K562 (cell line): Measurements from ENCODE around the gene BICC1. TPM values are rescaled to one million over a fixed set of nuclear protein-coding genes. Genes with fewer than 3 reads are reported as not detected.

Experiments
- ATAC-seq: fragments of 200-7000 bp; cut with Tn5 transposase; 3 replicates; pipeline ENCODE4 v1.9.1; 2020; ENCODE audit warnings: moderate library complexity
- BruUV-seq: library from RNA; stranded (reverse); fragments of 400-500 nt; replicated peaks from 2 replicates; lab custom pipeline; 2021; lab: Mats Ljungman, UMichigan
- CTCF ChIA-PET: fragments of 300-600 bp; formaldehyde crosslinking; extraction: SDS; loops from one replicate; lab custom pipeline; 2021; ENCODE audit warnings: low intra/inter-chr PET ratio; lab: Yijun Ruan, JAX
- POLR2A ChIA-PET: fragments of 300-600, 350-650 bp; sonication (Branson Sonifier 250); formaldehyde crosslinking; extraction: SDS; loops from one replicate; lab custom pipeline; 2021; ENCODE audit warnings: antibody characterized with exemption, inconsistent platforms; lab: Yijun Ruan, JAX
- DNase-seq, 4 experiments: peaks; one replicate each; pipeline versions ENCODE4 v3.0.0 to v3.0.0-alpha.2; 2011 to 2018; ENCODE audit warnings: low spot score in 3 of 4, mixed read lengths in 3 of 4; ENCODE audit errors: extremely low read depth in 1 of 4
- FAIRE-seq: peaks from 2 replicates; lab custom pipeline; 2011; peaks lifted over from hg19 to GRCh38; lab: Jason Lieb, UNC
- H2AFZ ChIP-seq: 2 replicates; pipeline ENCODE4 v1.6.0; 2011; ENCODE audit warnings: low read depth, low read length, control low read depth, inconsistent platforms
- H3K27ac ChIP-seq: fragments of 200-600 bp; 3 replicates; pipeline ENCODE4 v1.8.0; 2011; ENCODE audit warnings: low read depth, mild to moderate bottlenecking, control low read depth, inconsistent platforms, low read length, moderate library complexity, mixed read lengths; ENCODE audit errors: extremely low read depth
- H3K27me3 ChIP-seq, 2 experiments: fragments of 300-600 bp in 1 of 2; 2 replicates in 1 of 2; 3 replicates in 1 of 2; pipeline versions ENCODE4 v1.6.0 to v1.8.0; 2011; ENCODE audit warnings: inconsistent platforms in 2 of 2, low read length in 2 of 2, mild to moderate bottlenecking in 1 of 2, mixed read lengths in 1 of 2, moderate library complexity in 1 of 2; ENCODE audit not compliant: control insufficient read depth in 2 of 2, insufficient read depth in 2 of 2
- H3K36me3 ChIP-seq: fragments of 300-600 bp; 3 replicates; pipeline ENCODE4 v1.8.0; 2011; ENCODE audit warnings: mild to moderate bottlenecking, low read length, inconsistent platforms; ENCODE audit not compliant: control insufficient read depth, insufficient read depth
- H3K4me1 ChIP-seq, 2 experiments: fragments of 200-600 bp in 1 of 2; replicated peaks in 1 of 2; 2 replicates in 1 of 2; 3 replicates in 1 of 2; pipeline versions ENCODE4 v1.5.1 to v1.8.0; 2011; ENCODE audit warnings: inconsistent platforms in 2 of 2, low read length in 2 of 2, mild to moderate bottlenecking in 1 of 2, mixed read lengths in 1 of 2, moderate library complexity in 1 of 2; ENCODE audit not compliant: control insufficient read depth in 2 of 2, insufficient read depth in 2 of 2
- H3K4me2 ChIP-seq: 2 replicates; pipeline ENCODE4 v1.6.1; 2011; ENCODE audit warnings: low read length, control low read depth, inconsistent platforms, mixed read lengths; ENCODE audit not compliant: insufficient read depth
- H3K4me3 ChIP-seq: fragments of 200-600 bp; sonication (generic), shearing (Covaris generic); 2 replicates; pipeline ENCODE4 v1.5.1; 2016; ENCODE audit warnings: control low read depth, inconsistent platforms
- H3K79me2 ChIP-seq: fragments of 200-600 bp; 3 replicates; pipeline ENCODE4 v1.8.0; 2011; ENCODE audit warnings: low read length, inconsistent platforms; ENCODE audit not compliant: control insufficient read depth, insufficient read depth
- H3K9ac ChIP-seq, 2 experiments: 2 replicates each; pipeline versions ENCODE4 v1.6.0 to v1.6.1; 2011; ENCODE audit warnings: low read depth in 2 of 2, low read length in 2 of 2, control low read depth in 1 of 2, inconsistent platforms in 1 of 2, mild to moderate bottlenecking in 1 of 2, mixed read lengths in 1 of 2; ENCODE audit not compliant: insufficient read depth in 1 of 2
- H3K9me1 ChIP-seq: one replicate; pipeline ENCODE4 v1.6.0; 2011; ENCODE audit warnings: inconsistent platforms, mild to moderate bottlenecking, low read length, moderate library complexity; ENCODE audit not compliant: control insufficient read depth, insufficient read depth
- H3K9me3 ChIP-seq: replicated peaks from 2 replicates; pipeline ENCODE4 v1.5.1; 2011; ENCODE audit warnings: low read depth, low read length, inconsistent platforms; ENCODE audit not compliant: control insufficient read depth, insufficient read depth
- H4K20me1 ChIP-seq: replicated peaks from 2 replicates; pipeline ENCODE4 v1.6.1; 2011; ENCODE audit warnings: low read length, inconsistent platforms, mixed read lengths; ENCODE audit not compliant: control insufficient read depth, insufficient read depth
- GTF3C2 ChIP-seq: IDR thresholded peaks from 3 replicates; pipeline ENCODE4 v1.6.1; 2011; ENCODE audit warnings: borderline replicate concordance, mild to moderate bottlenecking, moderate library complexity; ENCODE audit not compliant: insufficient read length; ENCODE audit errors: extremely low read depth
- HDAC3 ChIP-seq: fragments of 450-650 bp; IDR thresholded peaks from 2 replicates; pipeline ENCODE4 v1.6.1; 2018; ENCODE audit warnings: borderline replicate concordance, mild to moderate bottlenecking, moderate library complexity; ENCODE audit not compliant: partially characterized antibody
- MCM3 ChIP-seq: fragments of 450-650 bp; IDR thresholded peaks from 2 replicates; pipeline ENCODE4 v1.6.1; 2016
- MTA1 ChIP-seq: fragments of 450-650 bp; IDR thresholded peaks from 2 replicates; pipeline ENCODE4 v1.6.1; 2017; ENCODE audit warnings: borderline replicate concordance
- NFRKB ChIP-seq: fragments of 450-650 bp; IDR thresholded peaks from 2 replicates; pipeline ENCODE4 v1.6.1; 2016; ENCODE audit warnings: low read depth
- PYGO2 ChIP-seq: fragments of 450-650 bp; IDR thresholded peaks from 2 replicates; pipeline ENCODE4 v1.6.1; 2016; ENCODE audit warnings: mild to moderate bottlenecking, missing genetic modification characterization, moderate library complexity, missing compliant biosample characterization
- TBP ChIP-seq: optimal IDR thresholded peaks from 2 replicates; pipeline ENCODE3; 2011; ENCODE audit warnings: low read depth, low read length, improper control_type of control experiment
- ZBTB40 ChIP-seq, 2 experiments: fragments of 450-650 bp in 1 of 2; sonication (generic) in 1 of 2; formaldehyde crosslinking in 1 of 2; IDR thresholded peaks; 2 replicates each; pipeline versions ENCODE4 v1.7.1 to v1.9.0; 2016 to 2022; ENCODE audit warnings: inconsistent platforms in 1 of 2, mild to moderate bottlenecking in 1 of 2, missing genetic modification reagents in 1 of 2
- ZNF282 ChIP-seq: sonication (generic); formaldehyde crosslinking; IDR thresholded peaks from 2 replicates; pipeline ENCODE4 v1.8.1; 2023; ENCODE audit warnings: missing genetic modification reagents
- WGBS: fragments of 100-300 bp; shearing (Covaris generic); methylation state at CpG from one replicate; pipeline ENCODE4 v1.1.6; 2016; ENCODE audit warnings: low coverage, mixed read lengths; ENCODE audit not compliant: insufficient coverage; ENCODE audit errors: missing lambda C conversion rate; 5-methylcytosine and 5-hydroxymethylcytosine counted together
- in situ Hi-C: fragments of 300-500 bp; cut with MboI; formaldehyde crosslinking; loops from 4 replicates; pipeline ENCODE4 v1.15.0; 2018; ENCODE audit warnings: inconsistent platforms, mixed read lengths
- intact Hi-C: fragments of 100-400 bp; cut with micrococcal nuclease; formaldehyde crosslinking; loops from 2 replicates; pipeline ENCODE4 v1.14.2; 2022
- polyA plus RNA-seq, 8 experiments: library from polyadenylated mRNA; depleted of rRNA in 4 of 8; stranded (reverse) in 5 of 8; unstranded in 3 of 8; fragments of >200 nt; fragmentation: Nextera tagmentation in 2 of 8; fragmentation: Illumina TruSeq in 1 of 8; extraction: Ambion mirVana in 2 of 8; extraction: Trizol in 1 of 8; gene quantifications; 2 replicates each; pipeline versions ENCODE4 v1.2.1 to v1.2.3, GENCODE V29; 2011 to 2014; ENCODE audit warnings: inconsistent platforms in 1 of 8, missing spikeins in 1 of 8
- total RNA-seq, 7 experiments: library from RNA; depleted of rRNA in 6 of 7; stranded (reverse); fragments of >200 nt in 6 of 7; fragmentation: Illumina TruSeq in 2 of 7; extraction: Trizol in 2 of 7; gene quantifications; 2 replicates each; pipeline versions ENCODE4 v1.2.1 to v1.2.3, GENCODE V29; 2011 to 2021; ENCODE audit warnings: low replicate concordance in 1 of 7

BICC1 gene
- total and polyA plus RNA-seq, 9 of the 15 experiments (the other 6 are each of a cell fraction or from before 2014, with no cell fraction given): not detected

- Histone ChIP-seq H3K9me3 (no peaks in the 10 kb centered on the region), H4K20me1 (no peaks in the 10 kb centered on the region), H3K36me3 (no peaks in the 10 kb centered on the region), H3K79me2 (no peaks in the 10 kb centered on the region), H3K4me3 (no peak overlapping the region), H3K4me1 (peaks cover 0 to 4% of the 10 kb centered on the region in 2 experiments; a peak in 1 of 5 replicates), H3K9ac (no peak overlapping the region), H3K27me3 (no peaks in the 10 kb centered on the region), H3K9me1 (no peaks in the 10 kb centered on the region), H3K4me2 (no peak overlapping the region), H3K27ac (no peak overlapping the region), H2AFZ (no peak overlapping the region)
- in situ Hi-C loops (no loop called here), intact Hi-C loops (loop anchor here (10.0 kb wide), 1 partner anchor 199 kb away; no protein-coding TSS in a partner anchor)
- WGBS: 2% methylated on average over 13 of the region's 13 CpGs
- FAIRE-seq (no peak), DNase-seq (no peak), ATAC-seq (no peak)
- no TSS peak for BruUV-seq
- CTCF ChIA-PET: interaction anchor here (0.6 kb wide), 1 partner anchor 39 kb away, joined by 3 read pairs; no protein-coding TSS in a partner anchor
- POLR2A ChIA-PET: no interaction called here
- TF ChIP-seq HDAC3: no peak
- TF ChIP-seq NFRKB: no peak
- no peak for TF ChIP-seq MCM3
- no peak for TF ChIP-seq GTF3C2
- no peak for TF ChIP-seq TBP
- no peak for TF ChIP-seq PYGO2 (tag)
- TF ChIP-seq ZBTB40 (IDR thresholded peaks at IDR 0.05): no peak
- TF ChIP-seq ZBTB40 (CRISPR knock-in tag; IDR thresholded peaks at IDR 0.05): no peak
- no peak for TF ChIP-seq MTA1
- no peak for TF ChIP-seq ZNF282
Observed at GRCh38 chr10:58514111-58514770, 1.6 kb downstream of the BICC1 start.
